ENCODE results near the gene FBXO27.
"Not testable (repeated sequence)": the region's sequence is repeated elsewhere in the genome, so short reads cannot be mapped to it uniquely, and the experiment has no call there.

Gene FBXO27

DNA sequence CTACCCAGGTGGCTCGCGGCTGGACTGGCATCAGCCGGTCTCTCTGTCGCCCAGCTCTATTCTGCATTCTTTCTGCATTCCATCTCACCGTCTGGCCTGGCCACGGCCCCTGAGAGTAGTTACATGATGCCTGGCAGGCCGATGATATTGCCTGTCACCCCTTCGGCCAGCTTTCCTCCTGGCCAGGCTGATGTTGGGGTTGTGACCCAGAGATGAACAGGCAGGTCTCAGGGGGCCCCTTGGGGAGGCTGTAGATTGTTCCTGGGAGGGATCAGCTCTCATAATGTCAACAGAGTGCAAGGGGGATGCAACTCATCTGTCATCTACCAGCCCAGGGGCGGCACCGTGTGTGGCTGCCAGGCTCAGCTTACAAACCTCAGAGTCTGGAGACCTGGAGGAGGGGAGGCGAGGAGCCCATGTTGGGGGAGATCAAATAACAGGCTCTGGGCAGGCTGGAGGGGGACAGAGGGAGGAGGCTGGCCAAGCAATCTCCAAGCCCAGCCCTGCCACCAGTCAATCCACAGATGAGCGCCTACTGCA is 43.2 kb downstream of the FBXO27 start:
- DNase-seq (ENCODE audit: low read depth in 2 of 2, low spot score in 1 of 2), result no peak

GRCh38 chr19:38988627-38989026 is 43.7 kb downstream of the FBXO27 start:
- DNase-seq (ENCODE audit: low read depth in 2 of 2, low spot score in 1 of 2), result not testable (repeated sequence)

DNA sequence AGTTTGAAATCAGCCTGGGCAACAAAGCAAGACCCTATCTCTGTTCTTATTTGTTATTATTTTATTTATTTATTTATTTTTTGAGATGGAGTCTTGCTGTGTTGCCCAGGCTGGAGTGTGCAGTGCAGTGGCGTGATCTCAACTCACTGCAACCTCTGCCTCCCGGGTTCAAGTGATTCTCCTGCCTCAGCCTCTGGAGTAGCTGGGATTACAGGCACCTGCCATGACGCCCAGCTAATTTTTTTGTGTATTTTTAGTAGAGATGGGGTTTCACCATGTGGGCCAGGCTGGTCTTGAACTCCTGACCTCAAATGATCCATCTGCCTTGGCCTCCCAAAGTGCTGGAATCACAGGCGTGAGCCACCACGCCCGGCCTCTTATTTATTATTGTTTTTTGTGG is 44.6 kb downstream of the FBXO27 start:
- DNase-seq (ENCODE audit: low read depth in 2 of 2, low spot score in 1 of 2), result not testable (repeated sequence)

DNA sequence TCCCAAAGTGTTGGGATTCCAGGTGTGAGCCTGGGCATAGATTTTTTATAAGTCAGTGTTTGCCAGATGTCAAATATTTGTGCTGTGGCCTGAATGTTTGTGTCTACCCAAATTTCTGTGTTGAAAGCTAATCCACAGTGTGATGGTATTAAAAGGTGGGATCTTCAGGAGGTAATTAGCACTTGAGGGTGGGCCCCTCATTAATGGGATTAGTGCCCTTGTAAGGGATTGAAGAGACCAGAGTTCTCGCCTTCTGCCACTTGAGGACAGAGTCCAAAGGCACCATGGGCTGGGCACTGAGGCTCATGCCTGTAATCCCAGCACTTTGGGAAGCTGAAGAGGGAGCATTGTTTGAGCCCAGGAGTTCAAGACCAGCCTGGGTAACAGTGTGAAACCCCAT is 47.1 kb downstream of the FBXO27 start:
- DNase-seq (ENCODE audit: low read depth in 2 of 2, low spot score in 1 of 2), result no peak

DNA sequence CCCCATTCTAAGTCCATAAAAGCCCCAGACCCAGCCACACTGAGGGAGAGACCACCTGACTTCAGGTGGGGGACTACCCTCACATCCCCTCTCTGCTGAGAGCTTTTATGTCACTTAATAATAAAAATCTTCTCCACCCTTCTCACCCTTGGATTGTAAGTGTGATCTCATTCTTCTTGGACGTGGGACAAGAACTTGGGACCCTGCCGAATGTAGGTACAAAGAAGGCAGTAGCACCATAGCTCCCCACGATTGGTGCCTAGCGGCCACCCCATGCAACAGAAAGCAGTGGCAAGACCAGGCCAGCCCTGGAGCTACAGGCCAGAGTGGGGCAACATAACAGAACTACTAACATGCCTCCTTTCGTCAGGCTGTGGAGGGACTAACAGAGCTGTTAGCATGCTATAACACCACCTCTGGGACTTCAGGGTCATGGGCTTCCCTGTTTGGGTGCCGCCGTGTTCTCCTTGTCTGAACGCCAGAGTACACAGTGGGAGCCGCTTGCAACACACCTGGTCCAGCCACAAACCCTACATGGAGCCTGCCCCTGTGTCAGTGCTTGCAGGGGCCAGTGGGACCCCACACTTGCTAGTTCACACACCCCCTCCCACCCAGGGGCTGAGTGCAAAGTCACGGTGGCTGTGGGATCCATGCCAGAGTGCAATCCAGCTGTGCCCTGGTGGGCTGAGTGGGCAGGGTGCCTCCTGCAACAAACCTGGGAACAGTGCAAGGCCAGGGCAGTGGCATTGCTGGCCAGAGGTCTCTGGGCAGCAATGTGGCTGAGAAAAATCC is 51.6 kb downstream of the FBXO27 start:
- DNase-seq (ENCODE audit: low read depth in 2 of 2, low spot score in 1 of 2), result no peak

- no peak for DNase-seq (ENCODE audit: low read depth in 2 of 2, low spot score in 1 of 2)
Observed at GRCh38 chr19:38979812-38980211, 52.5 kb downstream of the FBXO27 start.

- no peak for DNase-seq (ENCODE audit: low read depth in 2 of 2, low spot score in 1 of 2)
Observed at GRCh38 chr19:38978326-38978689, 54.0 kb downstream of the FBXO27 start.

- DNase-seq (ENCODE audit: low read depth in 2 of 2, low spot score in 1 of 2), result no peak
Observed at GRCh38 chr19:38977445-38978325, 54.7 kb downstream of the FBXO27 start.

- no peak for DNase-seq (ENCODE audit: low read depth in 2 of 2, low spot score in 1 of 2)
Observed at GRCh38 chr19:38975861-38976271, 56.5 kb downstream of the FBXO27 start.

- no peak for DNase-seq (ENCODE audit: low read depth in 2 of 2, low spot score in 1 of 2)
Observed at GRCh38 chr19:38975214-38975860, 57.0 kb downstream of the FBXO27 start, which contains the start of gene FBXO17. TSS of gene FBXO17 (minus strand) at chr19:38975742. CDS start at chr19:38950319, 25,423 bp downstream.

DNA sequence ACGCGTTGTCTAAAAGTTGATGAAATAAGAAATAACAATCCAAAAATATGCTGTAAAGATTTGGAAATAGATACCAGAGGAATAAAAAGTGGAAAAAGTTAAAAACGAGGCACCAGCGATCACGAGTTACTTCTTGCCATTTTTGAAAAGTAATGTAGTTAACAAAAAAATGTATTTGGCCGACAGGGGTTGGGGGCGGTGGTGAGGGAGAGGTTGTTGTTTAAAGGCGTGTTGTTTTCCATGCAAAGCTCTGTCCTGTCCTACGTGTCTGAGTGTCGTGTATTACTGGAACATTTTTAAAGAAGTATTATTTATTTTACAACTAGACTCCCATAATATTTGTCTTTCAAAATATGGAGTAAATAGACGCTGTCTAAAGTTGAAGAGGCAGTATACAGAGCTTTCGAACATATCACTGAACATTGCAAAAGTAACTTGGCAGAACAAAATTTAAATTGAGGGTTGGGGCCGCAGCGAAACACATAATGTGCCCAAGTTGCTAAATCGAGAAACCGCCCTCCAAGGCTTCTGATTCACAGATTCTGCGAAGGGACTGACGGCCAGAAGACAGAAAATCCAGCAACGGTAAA is 57.6 kb downstream of the FBXO27 start:
- DNase-seq (ENCODE audit: low read depth in 2 of 2, low spot score in 1 of 2), result no peak
